Activated gamma-delta T cell (primary cell): ENCODE measurements around the gene RETN.

Experiments used
- DNase-seq: peaks from one replicate; lab custom pipeline; 2025; lab: John Stamatoyannopoulos, UW

Gene RETN

DNA sequence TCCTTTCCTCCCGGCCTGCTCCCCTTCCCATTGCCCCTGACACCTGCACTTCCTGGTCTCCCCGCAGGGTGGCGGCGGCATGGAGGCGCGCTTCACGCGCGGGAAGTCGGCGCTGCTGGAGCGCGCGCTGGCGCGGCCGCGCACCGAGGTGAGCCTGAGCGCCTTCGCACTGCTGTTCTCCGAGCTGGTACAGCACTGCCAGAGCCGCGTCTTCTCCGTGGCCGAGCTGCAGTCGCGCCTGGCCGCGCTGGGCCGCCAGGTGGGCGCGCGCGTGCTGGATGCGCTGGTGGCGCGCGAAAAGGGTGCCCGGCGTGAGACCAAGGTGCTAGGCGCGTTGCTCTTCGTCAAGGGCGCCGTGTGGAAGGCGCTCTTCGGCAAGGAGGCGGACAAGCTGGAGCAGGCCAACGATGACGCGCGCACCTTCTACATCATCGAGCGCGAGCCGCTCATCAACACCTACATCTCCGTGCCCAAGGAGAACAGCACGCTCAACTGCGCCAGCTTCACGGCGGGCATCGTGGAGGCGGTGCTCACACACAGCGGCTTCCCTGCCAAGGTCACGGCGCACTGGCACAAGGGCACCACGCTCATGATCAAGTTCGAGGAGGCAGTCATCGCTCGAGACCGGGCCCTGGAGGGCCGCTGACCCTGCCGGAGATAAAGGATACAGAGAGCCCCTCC is 13.5 kb downstream of the RETN start:
- DNase-seq, result no peak

DNA sequence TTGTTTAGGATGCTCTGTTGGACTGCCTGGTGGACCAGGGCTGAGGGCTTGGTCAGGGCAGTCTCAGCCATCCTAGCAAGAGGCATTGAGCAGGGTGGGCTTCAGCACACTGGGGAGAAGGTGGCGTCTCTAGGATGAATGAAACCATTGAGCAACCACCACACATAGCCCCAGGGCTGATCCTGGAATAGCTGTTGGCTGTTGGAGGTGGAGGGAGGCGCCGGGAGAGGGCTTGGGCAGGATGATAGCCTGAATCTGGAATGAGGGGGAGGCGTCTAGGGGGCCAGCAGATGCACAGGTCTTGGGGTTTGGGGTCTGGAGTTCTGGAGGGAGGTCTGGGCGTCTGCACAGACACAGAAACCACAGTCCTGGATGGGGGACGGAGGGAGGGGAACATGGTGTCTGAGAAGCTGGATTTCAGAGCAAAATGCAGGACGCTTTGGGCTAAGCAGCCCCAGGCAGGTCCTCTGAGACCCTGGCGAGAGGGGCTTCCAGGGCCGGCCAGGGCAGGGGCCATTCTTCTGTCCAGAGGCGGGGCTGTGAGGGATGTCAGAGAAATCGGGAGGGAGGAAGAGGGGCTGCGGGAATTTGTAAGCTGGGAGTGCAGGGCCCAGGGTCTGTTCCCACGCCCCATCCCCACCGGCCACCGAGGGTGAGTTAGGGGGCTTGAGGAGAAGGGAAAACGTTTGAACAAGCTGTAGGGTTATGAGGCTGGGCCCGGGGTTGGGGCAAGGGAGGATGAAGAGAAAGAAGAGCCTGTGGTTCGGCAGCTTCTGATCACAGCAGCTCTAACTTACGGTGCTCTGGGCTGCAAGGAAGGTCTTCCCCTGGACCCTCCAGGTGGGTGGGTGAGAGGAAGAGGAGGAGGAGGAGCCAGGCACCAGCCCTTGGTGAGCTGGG is 16.9 kb downstream of the RETN start:
- DNase-seq, result no peak

DNA sequence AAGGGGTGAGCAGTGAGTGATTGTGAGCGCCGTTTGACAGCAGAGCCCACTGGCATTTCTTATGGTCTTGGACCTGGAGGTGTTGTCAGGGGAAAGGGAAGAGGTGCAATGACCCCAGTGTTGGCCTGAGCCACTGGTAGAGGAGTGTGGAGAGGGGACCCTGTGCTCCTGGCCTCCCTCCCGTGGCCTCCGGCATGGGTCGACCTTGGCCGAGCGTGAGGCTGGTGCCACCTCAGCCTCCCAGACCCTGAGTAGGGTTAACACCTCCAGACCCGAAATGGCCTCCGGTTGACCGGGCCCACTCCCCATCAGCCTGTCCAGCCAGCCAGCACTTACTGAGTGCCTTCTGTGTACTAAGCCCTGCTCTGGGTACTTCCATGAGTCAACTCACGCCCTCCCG is 18.3 kb downstream of the RETN start:
- no peak for DNase-seq

DNA sequence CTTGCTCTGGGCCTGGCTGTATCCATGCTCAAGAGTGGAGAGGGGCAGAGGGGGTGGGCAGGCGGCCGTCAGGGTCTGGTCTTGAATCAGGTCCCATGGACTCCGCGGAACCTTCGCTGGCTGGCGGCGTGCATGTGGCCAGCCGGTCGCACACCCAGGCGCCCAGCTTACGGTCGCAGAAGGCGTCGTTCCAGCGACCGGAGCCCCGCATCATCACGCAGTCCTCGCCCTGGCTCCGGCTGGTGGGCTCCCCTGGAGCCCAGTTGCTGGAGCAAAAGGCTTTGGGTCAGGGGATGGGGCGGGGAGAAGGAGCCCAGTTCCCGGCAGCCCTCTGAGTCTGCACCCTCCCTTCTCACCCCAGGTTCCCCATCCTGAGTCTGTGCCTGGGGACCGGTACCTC is 20.3 kb downstream of the RETN start:
- DNase-seq, result no peak

DNA sequence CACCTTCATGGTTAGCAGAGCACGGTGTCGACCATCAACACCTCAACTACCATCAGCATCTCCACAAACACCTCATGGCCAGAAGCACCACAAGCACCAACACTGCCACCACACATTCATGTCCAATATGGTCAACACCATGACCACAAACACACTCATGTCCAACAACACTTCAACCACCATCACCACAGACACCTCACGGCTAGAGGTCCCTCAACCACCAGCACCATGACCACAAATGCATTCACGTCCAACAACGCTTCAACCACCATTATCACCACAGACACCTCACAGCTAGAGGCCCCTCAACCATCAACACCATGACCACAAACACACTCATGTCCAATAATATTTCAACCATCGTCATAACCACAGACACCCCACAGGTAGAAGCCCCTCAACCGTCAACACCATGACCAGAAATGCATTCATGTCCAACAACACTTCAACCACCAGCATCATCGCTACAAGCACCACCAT is 22.0 kb downstream of the RETN start:
- no peak for DNase-seq

DNA sequence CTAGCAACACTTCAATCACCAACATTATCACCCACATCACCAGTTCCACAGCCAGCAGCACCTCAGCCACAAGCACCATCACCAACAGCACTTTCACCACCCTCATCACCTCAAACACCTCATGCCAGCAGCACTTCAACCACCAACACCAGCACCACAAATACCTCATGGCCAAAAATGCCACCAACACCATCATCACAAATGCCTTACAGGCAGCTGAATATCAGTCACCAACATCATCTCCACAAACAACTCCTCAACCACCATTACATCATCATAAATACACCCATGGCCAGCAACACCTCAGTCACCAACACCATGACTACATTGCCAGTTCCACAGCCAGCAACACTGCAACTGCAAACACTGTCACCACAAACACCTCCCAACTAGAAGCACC is 22.6 kb downstream of the RETN start:
- DNase-seq, result no peak

DNA sequence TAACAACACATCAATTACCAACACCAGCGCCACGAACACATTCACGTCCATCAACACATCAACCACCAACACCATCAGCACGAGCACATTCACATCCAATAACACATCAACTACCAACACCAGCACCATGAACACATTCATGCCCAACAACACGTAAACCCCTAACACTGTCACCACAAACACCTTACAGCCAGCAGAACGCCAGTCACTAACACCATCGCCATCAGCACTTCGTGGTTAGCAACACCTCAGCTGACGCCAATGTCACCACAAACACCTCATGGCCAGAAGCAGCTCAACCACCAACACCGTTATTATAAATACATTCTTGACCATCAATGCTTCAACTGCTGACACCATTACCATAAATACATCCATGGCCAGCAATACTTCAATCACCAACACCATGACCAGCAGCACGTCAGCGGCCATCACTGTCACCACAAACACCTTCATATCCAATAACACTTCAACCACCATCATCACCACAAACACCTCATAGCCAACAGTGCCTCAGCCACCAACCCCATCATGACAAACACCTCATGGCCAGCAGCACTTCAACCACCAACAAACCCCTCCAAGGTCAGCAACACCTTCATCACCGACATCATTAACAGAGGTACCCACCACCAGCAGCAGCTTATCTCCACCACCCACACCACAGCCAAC is 23.7 kb downstream of the RETN start:
- no peak for DNase-seq

DNA sequence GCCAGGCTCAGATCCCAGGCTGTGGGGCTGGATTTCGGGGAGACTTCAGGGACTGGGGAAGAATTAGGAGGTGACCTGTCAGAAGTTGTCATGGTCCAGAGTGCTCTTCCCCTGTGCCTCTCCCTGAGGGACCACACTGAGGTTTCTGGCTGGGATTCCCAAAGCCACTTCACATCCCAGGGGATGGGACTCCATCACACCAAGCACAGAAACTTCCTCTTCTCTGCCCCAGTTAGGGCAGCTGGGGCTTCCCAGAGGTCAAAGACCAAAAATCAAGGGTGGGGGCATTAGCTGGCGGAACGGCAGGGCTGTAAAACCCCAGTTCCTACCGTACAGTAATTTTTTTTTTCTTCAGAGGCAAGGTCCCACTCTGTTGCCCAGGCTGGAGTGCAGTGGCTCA is 25.6 kb downstream of the RETN start:
- DNase-seq, result no peak

DNA sequence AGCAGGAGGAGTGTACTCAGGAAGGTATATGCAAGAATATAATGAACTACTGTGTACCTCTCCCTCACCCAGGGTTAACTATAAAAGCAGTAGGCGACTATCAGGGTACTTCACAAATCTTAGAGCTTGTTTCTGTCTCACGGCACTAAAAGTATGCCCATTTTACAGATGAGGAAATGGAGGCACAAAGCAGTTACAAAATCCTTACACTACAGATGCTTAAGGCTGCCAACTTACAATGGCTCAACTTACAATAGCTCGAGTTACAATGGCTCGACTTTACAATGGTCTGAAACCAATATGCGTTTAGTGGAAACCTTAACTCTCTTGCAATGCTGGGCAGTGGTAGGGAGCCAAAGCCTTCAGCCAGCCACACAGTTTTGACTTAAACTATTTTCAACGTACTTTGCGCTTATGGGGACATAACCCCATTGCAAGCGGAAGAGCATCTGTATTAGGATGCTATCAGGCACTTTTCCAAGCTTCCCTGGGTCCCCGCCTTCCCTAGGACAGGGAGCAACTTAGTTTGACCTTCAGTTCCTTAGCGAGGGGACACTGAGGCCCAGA is 29.0 kb downstream of the RETN start:
- no peak for DNase-seq

DNA sequence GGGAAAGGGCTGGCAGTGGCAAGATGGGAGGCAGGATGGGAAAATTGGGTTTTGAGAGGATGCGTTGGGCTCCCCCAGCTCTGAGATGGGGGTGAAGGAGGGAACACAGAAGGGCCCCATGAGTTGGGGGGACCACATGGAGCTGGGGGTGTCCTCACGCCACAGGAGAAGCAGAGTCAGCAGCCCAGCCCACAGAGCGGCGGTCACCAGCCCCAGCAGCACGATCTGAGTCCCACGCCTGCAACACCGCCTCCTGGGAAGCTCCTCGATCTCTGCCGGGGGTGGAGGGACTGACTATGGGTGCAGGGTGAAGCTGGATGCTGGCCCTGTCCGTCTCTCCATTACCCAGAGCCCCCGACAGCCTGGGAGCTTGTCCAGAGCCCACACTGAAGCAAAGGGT is 29.7 kb downstream of the RETN start:
- no peak for DNase-seq

DNA sequence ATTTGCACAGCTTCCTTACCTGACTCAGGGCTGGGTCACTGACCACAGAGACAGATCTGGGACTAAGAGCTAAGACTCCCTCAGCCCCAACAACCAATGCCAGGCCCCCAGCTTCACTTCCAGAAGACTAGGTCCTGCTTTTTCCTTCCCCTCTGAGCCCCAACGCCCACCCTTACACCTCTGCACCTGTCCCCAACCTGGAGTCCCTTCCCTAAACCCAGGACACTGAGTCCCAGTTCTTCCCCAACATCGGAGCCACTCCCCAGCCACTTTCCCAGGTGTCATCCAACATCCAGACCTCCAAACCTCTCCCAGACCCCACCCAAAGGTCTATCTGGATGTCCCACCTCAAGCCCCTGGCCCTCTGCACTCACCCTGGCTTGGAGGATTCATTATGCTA is 30.2 kb downstream of the RETN start:
- no peak for DNase-seq

DNA sequence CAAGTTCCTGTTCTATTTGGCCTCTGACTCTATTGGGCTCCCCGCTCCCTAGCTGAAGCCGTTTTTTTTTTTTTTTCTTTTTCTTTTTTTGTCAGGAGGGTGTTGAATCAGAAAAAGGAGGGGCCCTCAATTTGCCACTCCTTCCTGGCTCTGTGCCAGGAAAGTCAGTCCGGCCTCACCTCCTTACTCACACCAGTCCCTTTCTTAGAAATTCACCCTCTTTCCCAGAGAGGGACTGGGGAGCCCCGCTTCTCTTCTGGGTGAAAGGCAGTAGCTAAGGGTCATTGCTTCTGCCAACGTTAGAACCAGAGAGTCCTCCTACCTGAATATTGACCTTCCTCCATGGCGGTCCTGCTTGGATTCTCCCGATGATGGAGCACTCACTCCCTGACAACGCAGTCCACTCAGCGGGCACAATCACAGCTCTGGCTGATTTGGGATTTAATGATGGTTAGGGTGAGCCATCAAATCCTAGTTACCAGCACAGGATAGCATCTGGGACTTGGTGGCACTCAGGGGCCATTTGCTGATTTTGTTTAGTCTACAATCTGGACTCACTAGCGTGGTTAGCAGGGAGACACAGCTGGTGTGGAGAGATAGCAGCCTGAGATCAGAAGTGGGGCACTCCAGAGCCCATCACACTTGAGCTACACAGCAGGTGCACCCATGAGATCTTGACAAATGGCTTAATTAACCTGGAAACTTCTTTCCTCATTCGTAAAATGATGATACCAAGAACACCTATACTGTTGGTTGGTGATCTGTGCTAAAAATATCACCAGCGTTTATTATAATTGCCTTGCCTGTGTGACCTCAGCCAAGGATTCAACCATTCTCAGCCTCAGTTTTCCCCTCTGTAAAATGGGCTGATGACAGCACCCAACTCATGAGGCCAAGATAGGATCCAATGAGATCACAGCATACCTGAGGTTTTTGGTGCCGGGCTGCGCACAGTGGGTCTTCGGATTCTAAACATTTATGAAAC is 30.9 kb downstream of the RETN start:
- no peak for DNase-seq

DNA sequence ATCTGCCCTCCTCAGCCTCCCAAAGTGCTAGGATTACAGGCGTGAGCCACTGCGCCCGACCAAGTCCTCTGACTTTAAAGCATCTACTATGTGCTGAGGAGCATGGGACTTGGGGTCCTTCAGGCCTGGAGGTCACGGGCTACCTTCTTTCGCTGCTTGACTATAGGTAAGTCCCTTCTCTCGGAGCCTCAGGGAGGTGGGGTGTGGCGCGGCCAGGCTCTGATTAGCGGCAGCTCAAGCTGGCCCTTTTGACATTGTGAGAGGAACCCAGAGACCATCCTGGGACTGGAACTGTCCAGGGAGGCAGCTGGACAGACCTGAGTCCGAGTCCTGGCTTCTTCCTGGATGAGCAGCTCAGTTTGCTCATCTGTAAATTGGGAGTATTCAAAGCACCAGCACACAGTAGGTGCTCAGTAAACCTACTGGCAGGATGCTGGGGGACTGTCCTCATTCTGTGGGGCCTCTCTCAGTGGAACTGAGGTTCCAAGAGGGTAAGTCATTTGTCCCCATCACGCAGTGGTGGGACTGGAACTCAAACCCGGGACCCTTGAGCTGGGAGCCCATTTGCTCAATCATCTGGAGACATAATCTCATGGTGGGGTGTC is 32.3 kb downstream of the RETN start:
- no peak for DNase-seq

DNA sequence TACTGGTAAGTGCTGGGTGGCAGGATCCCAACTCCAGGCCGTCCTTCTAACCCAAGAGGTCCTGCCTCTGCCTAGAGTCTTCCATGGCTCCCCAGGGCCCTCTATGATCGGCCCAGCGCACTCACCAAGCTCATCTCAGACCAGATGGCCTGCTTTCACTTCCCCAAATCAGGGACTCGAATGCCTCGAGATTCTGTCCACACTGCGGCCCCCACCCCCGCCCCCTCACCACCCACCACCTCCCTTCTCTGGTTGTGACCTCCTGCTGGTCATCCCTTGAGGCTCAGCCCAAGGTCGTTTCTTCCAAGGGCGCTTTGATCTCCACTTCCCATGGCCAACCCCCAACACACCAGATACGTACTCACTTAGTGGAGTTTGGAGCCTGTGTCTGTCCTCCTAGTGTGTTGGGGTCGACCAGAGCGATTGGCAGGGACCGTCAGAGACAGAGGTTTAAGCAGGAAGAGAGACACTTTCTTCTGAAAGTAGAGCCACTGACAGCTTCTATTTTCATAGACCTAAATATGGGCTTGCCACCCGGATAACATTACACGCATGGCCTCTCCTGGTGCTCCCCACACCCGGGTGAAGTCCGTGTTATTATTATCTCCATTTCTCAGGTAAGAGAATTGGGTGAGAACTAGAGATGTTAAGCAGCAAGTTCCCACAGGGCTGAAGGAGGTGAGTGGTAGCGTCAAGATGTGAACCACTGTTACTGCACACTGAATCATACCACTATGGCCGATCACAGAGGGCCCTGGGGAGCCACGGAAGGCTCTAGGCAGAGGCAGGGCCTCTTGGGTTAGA is 33.0 kb downstream of the RETN start, which contains the start of gene FCER2:
TSS of gene FCER2 (minus strand) at position 478 of the 804 bp plus-strand sequence. CDS start 2,371 bp downstream, outside the sequence.
- no peak for DNase-seq

DNA sequence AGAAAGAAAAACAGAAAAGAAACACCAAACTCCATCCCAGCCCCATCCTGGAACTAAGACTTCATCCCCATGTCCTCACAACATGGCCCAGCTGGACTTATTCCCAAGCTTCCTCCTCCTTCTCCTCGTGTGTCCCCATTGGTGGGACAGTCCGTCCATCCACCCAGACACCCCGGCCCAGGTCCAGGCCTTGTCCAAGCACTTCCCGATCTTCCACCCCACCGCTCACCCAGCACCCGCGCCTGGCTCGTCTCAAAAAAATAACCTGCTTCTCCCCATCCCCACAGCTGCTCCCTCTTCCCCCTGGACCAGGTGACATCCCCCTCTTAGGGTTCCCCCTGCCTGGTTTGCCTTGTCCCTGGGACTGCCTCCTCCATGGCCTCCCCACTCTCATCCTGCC is 34.5 kb downstream of the RETN start:
- no peak for DNase-seq

DNA sequence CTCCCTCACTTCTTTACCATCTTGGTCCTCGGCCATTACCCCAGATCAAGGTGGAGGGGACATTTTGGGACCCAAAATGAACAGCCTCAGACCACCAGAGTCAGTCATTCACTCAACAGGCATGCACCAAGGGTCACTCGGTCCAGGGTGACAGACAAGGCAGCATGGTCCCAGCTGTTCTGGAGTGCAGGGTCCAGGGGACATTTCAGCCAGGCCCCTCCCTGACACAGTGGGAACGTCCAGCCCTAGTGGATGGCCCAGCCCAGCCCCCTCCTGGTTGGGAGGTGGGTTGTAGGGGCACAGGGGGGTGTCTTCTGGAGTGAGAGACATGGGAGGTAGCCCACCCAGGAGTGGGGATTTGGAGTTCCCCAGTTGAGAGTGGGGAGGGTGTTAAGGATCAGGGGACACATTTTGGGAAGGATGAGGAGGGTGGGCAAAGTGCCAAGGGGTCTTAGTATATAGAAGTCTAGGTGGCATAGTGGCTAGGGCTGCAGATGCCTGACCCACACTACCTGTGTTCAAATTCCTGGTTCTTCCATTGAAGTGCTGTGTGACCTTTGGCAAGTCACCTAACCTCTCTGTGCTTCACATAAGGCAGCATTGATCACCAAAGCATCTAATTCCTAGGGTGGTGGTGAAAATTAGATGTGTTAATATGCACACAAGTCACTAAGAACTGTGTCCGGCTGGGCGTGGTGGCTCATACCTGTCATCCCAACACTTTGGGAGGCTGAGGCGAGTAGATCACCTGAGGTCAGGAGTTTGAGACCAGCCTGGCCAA is 35.6 kb downstream of the RETN start:
- DNase-seq, result no peak

DNA sequence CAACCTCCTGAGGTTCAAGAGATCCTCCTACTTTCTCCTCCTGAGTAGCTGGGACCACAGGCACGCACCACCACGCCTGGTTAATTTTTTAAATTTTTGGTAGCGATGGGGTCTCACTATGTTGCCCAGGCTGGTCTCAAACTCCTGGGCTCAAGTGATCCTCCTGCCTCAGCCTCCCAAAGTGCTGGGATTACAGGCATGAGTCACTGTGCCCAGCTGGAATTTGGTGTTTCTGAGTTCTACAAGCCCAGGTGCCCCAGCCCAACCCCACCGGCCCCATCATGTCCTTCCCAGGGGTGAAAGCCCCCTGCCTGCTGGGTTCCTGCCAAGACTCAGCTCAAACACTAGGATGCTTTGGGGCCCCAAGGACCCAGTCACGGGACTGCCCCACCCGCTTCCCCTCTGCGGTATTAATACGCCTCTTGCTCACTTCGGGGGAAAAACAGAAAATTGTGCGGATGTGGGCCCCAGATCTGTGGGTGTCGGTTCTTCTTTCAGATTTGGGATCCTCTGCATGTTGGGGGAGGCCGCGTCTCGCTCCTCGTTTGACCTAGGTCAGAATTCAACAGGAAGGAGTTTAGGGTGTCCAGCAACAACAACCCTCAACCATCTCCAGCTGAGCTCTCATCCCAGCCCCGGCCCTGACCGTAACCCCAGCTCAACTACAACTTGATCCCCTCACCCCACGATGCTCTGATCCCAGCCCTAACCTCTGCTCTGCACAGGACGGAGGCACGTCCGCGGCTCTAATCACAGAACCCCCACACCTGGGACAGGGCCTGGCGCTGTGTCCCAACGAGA is 36.7 kb downstream of the RETN start:
- no peak for DNase-seq
